ENCODE measurements around the gene NOP9.

The NOP9 gene

GRCh38 chr14:24258119-24258518, 41.5 kb upstream of the NOP9 start:
- Histone ChIP-seq H3K9me3 (ENCODE audit: insufficient read depth, low read length, severe bottlenecking) (no peaks in the 10 kb centered on the region), H3K79me2 (ENCODE audit: insufficient read depth, low read length) (no peaks in the 10 kb centered on the region), H2AFZ (ENCODE audit: low read depth, low read length) (no peak overlapping the region), H3K36me3 (ENCODE audit: insufficient read depth, low read length) (no peaks in the 10 kb centered on the region), H4K20me1 (ENCODE audit: insufficient read depth, low read length) (no peaks in the 10 kb centered on the region), H3K4me3 (ENCODE audit: low read depth in 1 of 2, low read length in 2 of 2) (no peak overlapping the region), H3K27me3 (ENCODE audit: insufficient read depth, low read length, poor library complexity) (no peaks in the 10 kb centered on the region), H3K4me1 (ENCODE audit: insufficient read depth, low read length) (no peaks in the 10 kb centered on the region), H3K4me2 (ENCODE audit: insufficient read depth, low read length) (no peak overlapping the region), H3K27ac (ENCODE audit: low read length) (no peak overlapping the region), H3K9ac (ENCODE audit: low read depth, low read length) (no peak overlapping the region)
- DNase-seq (no peak), ATAC-seq (ENCODE audit: insufficient read depth, low read depth) (no peak)
- no peak for TF ChIP-seq EZH2 (IDR thresholded peaks at IDR 0.05; ENCODE audit: borderline replicate concordance, low read depth, low read length, severe bottlenecking)
- TF ChIP-seq, protein P1, sequence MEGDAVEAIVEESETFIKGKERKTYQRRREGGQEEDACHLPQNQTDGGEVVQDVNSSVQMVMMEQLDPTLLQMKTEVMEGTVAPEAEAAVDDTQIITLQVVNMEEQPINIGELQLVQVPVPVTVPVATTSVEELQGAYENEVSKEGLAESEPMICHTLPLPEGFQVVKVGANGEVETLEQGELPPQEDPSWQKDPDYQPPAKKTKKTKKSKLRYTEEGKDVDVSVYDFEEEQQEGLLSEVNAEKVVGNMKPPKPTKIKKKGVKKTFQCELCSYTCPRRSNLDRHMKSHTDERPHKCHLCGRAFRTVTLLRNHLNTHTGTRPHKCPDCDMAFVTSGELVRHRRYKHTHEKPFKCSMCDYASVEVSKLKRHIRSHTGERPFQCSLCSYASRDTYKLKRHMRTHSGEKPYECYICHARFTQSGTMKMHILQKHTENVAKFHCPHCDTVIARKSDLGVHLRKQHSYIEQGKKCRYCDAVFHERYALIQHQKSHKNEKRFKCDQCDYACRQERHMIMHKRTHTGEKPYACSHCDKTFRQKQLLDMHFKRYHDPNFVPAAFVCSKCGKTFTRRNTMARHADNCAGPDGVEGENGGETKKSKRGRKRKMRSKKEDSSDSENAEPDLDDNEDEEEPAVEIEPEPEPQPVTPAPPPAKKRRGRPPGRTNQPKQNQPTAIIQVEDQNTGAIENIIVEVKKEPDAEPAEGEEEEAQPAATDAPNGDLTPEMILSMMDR (IDR thresholded peaks at IDR 0.05; ENCODE audit: borderline replicate concordance, extremely low read depth, low read length, poor library complexity, severe bottlenecking), result no peak

DNA sequence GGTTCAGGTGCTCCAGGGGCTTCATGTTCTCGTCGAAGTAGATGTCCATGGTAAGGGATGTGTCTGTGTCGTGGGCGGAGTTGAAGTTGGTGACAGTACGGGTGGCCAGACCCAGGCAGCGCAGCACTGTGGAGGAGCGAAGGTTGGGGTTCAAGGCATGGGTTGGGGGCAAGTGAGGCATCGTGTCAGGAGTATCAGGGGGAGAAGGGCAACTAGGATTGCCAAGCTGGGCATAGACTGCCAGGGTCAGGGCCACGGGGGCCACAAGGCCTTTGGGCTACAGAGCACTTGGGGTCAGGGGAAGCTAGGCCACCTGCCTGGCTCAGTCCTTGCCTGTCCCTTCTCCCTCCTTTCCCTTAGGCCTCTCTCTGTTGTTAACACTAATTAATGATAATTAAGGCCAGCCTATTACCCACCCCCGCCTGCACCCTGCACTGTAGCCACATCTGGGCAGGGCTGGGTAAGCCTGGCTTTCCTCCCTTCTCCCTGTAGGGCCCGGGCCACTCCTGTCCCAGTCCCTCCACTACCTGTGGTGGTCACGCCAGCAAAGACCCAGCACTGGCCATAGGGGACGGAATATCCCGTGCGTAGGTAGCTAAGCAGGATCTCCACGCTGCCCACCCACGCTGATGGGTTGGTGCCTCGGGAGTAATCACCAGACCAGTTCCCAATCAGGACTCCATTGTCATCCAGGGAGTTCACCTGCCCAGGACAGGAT, 40.9 kb upstream of the NOP9 start:
- H3K9ac ChIP-seq (ENCODE audit: low read depth, low read length), result no peak overlapping the region
- no peak overlapping the region for H2AFZ ChIP-seq (ENCODE audit: low read depth, low read length)
- TF ChIP-seq, protein P1 (IDR thresholded peaks at IDR 0.05; ENCODE audit: borderline replicate concordance, extremely low read depth, low read length, poor library complexity, severe bottlenecking), result no peak
- TF ChIP-seq EZH2 (IDR thresholded peaks at IDR 0.05; ENCODE audit: borderline replicate concordance, low read depth, low read length, severe bottlenecking), result no peak

DNA sequence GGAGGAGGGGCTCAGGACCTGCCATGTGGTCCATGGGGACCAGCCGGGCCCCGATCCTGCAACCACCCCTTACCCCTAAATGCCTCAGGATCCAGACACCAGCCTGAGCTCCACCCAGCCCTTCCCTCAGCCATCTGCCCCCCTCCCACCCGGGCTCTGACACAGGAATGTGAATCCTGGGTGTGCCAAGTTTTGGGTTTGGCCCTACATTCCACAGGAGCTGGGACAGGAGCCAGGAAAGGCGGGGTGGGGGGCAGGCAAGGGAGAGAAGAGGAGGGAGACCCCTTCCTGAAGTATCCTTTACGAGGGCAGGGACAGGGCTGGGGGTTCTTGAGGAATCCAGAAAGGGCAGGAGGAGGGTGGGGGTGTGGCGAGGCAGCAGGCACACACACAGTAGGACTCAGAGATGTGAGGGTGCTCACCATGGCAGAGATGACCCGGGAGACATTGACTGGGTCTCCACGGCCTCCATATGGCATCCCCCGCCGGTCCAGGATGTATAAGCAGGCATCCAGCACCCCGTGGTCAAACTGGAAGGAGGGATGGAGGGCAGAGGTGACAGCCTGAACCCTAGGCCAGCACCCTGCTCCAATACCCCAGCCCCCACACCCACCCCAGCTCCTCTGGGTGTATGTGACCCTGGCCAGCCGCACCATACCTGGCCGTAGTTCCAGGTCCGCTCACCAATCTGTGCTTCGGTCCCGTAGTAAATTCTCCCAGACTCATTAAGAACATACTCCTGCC, 40.2 kb upstream of the NOP9 start:
- ATAC-seq (ENCODE audit: insufficient read depth, low read depth) (no peak), DNase-seq (no peak)
- Histone ChIP-seq H3K4me1 (ENCODE audit: insufficient read depth, low read length) (no peaks in the 10 kb centered on the region), H3K9ac (ENCODE audit: low read depth, low read length) (no peak overlapping the region), H3K79me2 (ENCODE audit: insufficient read depth, low read length) (no peaks in the 10 kb centered on the region), H4K20me1 (ENCODE audit: insufficient read depth, low read length) (no peaks in the 10 kb centered on the region), H3K4me3 (ENCODE audit: low read depth in 1 of 2, low read length in 2 of 2) (no peak overlapping the region), H3K27ac (ENCODE audit: low read length) (no peak overlapping the region), H2AFZ (ENCODE audit: low read depth, low read length) (no peak overlapping the region), H3K9me3 (ENCODE audit: insufficient read depth, low read length, severe bottlenecking) (no peaks in the 10 kb centered on the region), H3K27me3 (ENCODE audit: insufficient read depth, low read length, poor library complexity) (no peaks in the 10 kb centered on the region), H3K4me2 (ENCODE audit: insufficient read depth, low read length) (no peak overlapping the region), H3K36me3 (ENCODE audit: insufficient read depth, low read length) (no peaks in the 10 kb centered on the region)
- TF ChIP-seq EZH2 (IDR thresholded peaks at IDR 0.05; ENCODE audit: borderline replicate concordance, low read depth, low read length, severe bottlenecking), result no peak
- TF ChIP-seq, protein P1 (IDR thresholded peaks at IDR 0.05; ENCODE audit: borderline replicate concordance, extremely low read depth, low read length, poor library complexity, severe bottlenecking), result no peak

More for the DNA sequence above, 40.9 kb upstream of the NOP9 start:
- Histone ChIP-seq H3K27ac (ENCODE audit: low read length) (no peak overlapping the region), H3K9me3 (ENCODE audit: insufficient read depth, low read length, severe bottlenecking) (no peaks in the 10 kb centered on the region), H4K20me1 (ENCODE audit: insufficient read depth, low read length) (no peaks in the 10 kb centered on the region), H3K4me2 (ENCODE audit: insufficient read depth, low read length) (no peak overlapping the region), H3K4me1 (ENCODE audit: insufficient read depth, low read length) (no peaks in the 10 kb centered on the region), H3K4me3 (ENCODE audit: low read depth in 1 of 2, low read length in 2 of 2) (no peak overlapping the region), H3K27me3 (ENCODE audit: insufficient read depth, low read length, poor library complexity) (no peaks in the 10 kb centered on the region), H3K36me3 (ENCODE audit: insufficient read depth, low read length) (no peaks in the 10 kb centered on the region), H3K79me2 (ENCODE audit: insufficient read depth, low read length) (no peaks in the 10 kb centered on the region)
- DNase-seq (no peak), ATAC-seq (ENCODE audit: insufficient read depth, low read depth) (no peak)
